ENCODE measurements around the gene C3orf52. TPM values are rescaled to one million over a fixed set of nuclear protein-coding genes. Genes with fewer than 3 reads are reported as not detected.

C3orf52 gene
- total RNA-seq, 3 donors from 2014 or later, result 0.64 to 23.6 (median 8.5) TPM

DNA sequence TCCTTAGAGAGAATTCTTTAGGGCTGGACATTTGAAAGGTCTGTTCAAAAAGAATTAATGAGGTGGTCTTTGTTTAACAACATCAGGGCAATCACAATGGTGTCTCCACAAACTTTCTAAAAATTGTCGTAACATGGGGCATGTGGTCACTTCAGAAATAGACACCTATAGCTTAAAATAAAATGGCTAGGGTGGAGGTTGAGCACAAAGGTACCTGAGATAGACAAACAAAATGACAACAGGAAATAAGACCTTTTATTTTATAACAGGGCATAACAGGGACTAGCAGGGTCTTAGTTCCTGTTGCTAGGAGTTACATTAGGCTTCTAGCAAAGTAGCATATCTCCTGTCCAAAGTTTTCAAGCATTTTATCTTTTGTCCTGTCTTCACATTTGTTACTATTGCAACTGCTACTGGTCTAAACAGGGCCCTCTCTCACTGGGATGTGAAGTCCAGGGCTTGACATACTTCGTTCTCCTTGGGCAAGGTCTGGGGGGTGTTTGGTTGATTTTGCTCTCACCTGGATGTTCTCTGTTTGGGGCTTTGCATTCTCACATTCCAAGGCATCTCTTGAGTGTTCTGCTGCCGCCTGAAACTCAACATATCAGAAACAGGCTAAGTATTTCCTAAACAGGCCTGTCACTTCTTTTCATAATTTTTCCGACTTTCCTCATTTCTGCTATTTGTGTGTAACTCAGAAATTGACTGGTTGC, 43.9 kb downstream of the C3orf52 start:
- no peaks in the 10 kb centered on the region for H3K36me3 ChIP-seq
- H3K9me3 ChIP-seq, result no peaks in the 10 kb centered on the region
- no peaks in the 10 kb centered on the region for H3K27me3 ChIP-seq
- TF ChIP-seq, protein P1, sequence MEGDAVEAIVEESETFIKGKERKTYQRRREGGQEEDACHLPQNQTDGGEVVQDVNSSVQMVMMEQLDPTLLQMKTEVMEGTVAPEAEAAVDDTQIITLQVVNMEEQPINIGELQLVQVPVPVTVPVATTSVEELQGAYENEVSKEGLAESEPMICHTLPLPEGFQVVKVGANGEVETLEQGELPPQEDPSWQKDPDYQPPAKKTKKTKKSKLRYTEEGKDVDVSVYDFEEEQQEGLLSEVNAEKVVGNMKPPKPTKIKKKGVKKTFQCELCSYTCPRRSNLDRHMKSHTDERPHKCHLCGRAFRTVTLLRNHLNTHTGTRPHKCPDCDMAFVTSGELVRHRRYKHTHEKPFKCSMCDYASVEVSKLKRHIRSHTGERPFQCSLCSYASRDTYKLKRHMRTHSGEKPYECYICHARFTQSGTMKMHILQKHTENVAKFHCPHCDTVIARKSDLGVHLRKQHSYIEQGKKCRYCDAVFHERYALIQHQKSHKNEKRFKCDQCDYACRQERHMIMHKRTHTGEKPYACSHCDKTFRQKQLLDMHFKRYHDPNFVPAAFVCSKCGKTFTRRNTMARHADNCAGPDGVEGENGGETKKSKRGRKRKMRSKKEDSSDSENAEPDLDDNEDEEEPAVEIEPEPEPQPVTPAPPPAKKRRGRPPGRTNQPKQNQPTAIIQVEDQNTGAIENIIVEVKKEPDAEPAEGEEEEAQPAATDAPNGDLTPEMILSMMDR (IDR thresholded peaks at IDR 0.05), result no peak
- TF ChIP-seq POLR2AphosphoS5 (IDR thresholded peaks at IDR 0.05) (no peak), POLR2A (IDR thresholded peaks at IDR 0.05) (no peak)
- DNase-seq (ENCODE audit: low spot score in 2 of 2), result no peak
- H3K4me1 ChIP-seq, result no peaks in the 10 kb centered on the region
- H3K4me3 ChIP-seq, result no peak overlapping the region
- intact Hi-C loops (cut with DNase I; ENCODE audit: low total_unique reads), result no loop called here
- no peak overlapping the region for H3K27ac ChIP-seq

DNA sequence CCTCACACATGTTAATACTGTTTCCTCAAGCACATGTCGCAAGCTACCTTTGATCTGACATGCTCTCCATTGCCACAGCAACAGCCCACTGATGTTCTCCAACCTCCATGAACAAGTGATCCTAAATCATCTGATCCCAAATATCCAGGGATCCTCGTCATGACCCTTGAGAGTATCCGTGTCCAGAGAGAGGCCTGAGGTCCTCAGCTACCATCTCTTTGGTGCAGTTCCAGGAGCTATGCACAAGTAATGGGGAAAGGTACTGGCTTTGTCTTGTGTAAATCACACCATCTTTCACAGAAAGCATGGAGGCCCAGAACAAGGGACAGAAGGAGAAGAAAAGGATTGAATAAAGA, 44.4 kb downstream of the C3orf52 start:
- Histone ChIP-seq H3K4me1 (no peaks in the 10 kb centered on the region), H3K27ac (no peak overlapping the region), H3K36me3 (no peaks in the 10 kb centered on the region), H3K27me3 (no peaks in the 10 kb centered on the region), H3K4me3 (no peak overlapping the region), H3K9me3 (no peaks in the 10 kb centered on the region)
- no peak for DNase-seq (ENCODE audit: low spot score in 2 of 2)
- intact Hi-C loops (cut with DNase I; ENCODE audit: low total_unique reads), result no loop called here
- TF ChIP-seq, protein P1 (IDR thresholded peaks at IDR 0.05), result no peak
- no peak for TF ChIP-seq POLR2AphosphoS5 (IDR thresholded peaks at IDR 0.05)
- no peak for TF ChIP-seq POLR2A (IDR thresholded peaks at IDR 0.05)

DNA sequence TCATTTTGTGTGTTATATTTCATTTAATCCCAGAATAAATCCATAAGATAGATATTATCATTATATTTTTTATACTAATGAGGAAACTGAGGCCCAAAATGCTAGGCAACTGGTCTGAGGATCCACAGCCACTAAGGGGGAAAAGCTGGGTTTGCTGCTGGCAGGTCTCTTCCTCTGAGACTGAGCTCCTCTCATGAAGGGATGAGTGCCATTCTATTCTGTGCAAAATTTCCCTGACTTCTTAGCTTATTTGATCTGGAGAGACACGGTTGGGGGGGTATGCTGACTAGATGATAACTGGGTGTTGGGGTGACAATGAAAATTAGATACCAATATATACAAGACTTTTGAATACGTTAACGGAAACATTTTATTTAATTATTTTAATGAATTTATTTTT, 44.9 kb downstream of the C3orf52 start:
- no peak for TF ChIP-seq POLR2AphosphoS5 (IDR thresholded peaks at IDR 0.05)
- TF ChIP-seq, protein P1 (IDR thresholded peaks at IDR 0.05), result no peak
- TF ChIP-seq POLR2A (IDR thresholded peaks at IDR 0.05), result no peak
- no peak overlapping the region for H3K4me3 ChIP-seq
- no peak for DNase-seq (ENCODE audit: low spot score in 2 of 2)
- no peaks in the 10 kb centered on the region for H3K36me3 ChIP-seq
- no peak overlapping the region for H3K27ac ChIP-seq
- intact Hi-C loops (cut with DNase I; ENCODE audit: low total_unique reads), result no loop called here
- no peaks in the 10 kb centered on the region for H3K27me3 ChIP-seq
- no peaks in the 10 kb centered on the region for H3K4me1 ChIP-seq
- H3K9me3 ChIP-seq, result no peaks in the 10 kb centered on the region

DNA sequence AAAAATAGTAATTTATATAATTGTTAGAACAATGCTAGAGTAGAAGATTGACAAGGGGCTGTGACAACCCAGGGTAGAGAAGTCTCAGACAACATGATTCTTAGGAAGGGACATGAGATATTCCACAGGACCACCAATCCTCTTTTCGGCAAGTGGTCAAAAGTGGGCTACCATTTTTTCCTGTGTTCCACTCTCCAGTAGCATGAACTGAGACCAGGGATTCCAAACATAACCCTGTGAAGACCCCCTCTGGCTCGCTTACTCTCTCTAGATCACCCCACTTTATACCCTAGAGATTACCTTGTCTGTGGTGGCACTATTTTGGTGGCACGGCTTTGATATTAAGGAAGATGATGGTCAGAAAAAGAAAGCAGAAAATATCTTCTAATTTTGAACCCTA, 45.9 kb downstream of the C3orf52 start:
- Histone ChIP-seq H3K27me3 (no peaks in the 10 kb centered on the region), H3K4me3 (no peak overlapping the region), H3K4me1 (no peaks in the 10 kb centered on the region), H3K9me3 (no peaks in the 10 kb centered on the region), H3K36me3 (no peaks in the 10 kb centered on the region), H3K27ac (no peak overlapping the region)
- TF ChIP-seq POLR2AphosphoS5 (IDR thresholded peaks at IDR 0.05) (no peak), POLR2A (IDR thresholded peaks at IDR 0.05) (no peak)
- TF ChIP-seq, protein P1 (IDR thresholded peaks at IDR 0.05), result no peak
- intact Hi-C loops (cut with DNase I; ENCODE audit: low total_unique reads), result no loop called here
- DNase-seq (ENCODE audit: low spot score in 2 of 2), result no peak

DNA sequence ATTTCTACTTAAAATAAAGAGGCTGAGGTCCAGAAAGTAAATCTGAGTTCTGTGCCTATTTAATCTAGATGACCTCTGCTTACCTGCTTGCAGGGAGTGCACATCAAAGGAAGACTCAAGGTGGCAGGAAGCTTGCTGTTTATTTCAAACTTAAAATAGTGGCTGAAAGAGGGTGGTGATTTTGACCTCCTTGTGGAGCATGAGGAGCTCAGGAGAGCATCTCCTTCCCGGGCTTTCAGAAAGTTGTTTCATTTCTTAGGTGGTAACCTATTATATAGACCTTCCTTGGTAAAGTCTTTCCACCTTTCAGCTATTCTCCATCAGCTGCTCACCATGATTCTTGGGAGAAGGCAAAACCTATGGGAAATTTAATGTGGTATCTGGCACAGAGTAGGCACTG, 46.4 kb downstream of the C3orf52 start:
- H3K27me3 ChIP-seq, result no peaks in the 10 kb centered on the region
- intact Hi-C loops (cut with DNase I; ENCODE audit: low total_unique reads), result no loop called here
- no peak for DNase-seq (ENCODE audit: low spot score in 2 of 2)
- no peaks in the 10 kb centered on the region for H3K4me1 ChIP-seq
- H3K27ac ChIP-seq, result peak overlapping the region in 1 of 2 donors; percentile 26
- H3K4me3 ChIP-seq, result peak overlapping the region in 2 of 3 donors; percentile 28 to 38
- no peaks in the 10 kb centered on the region for H3K36me3 ChIP-seq
- no peaks in the 10 kb centered on the region for H3K9me3 ChIP-seq
- TF ChIP-seq POLR2A (IDR thresholded peaks at IDR 0.05), result no peak
- no peak for TF ChIP-seq POLR2AphosphoS5 (IDR thresholded peaks at IDR 0.05)
- TF ChIP-seq, protein P1 (IDR thresholded peaks at IDR 0.05), result no peak
